ENCODE measurements around the gene B3GALT6.

Gene B3GALT6

GRCh38 chr1:1217621-1218523 is 14.2 kb upstream of the B3GALT6 start:
- DNase-seq: no peak

DNA sequence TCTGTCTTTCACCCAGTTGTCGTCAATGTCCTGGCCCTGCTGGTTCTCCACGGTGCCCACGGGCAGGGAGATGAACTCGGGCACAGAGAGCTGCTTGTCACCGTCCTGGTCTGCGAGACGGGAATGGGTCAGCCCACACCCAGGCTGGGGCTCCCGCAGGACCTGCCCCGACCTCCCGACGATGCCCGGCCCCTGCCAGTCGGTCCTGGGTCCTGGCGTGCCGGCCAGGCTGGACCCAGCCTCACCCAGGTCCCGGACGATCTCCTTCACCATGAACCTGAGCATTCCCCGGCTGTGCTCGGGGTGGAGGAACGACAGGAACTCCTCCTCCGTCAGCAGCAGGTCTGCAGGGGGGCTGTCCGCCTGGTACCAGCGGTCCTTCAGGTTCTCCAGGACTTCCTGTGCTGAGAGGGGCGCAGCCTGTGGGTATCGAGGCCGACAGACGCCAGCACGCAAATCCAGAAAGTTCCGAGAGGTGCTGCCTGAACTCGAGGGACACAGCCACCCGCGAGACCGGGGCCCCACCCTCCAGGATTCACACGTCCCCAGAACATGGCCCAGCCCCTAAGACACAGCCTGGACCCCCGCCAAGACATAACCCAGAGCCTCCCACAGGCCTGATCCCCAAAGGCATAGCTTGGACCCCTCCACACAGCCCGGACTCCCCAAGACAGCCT is 13.4 kb upstream of the B3GALT6 start:
- DNase-seq: no peak

DNA sequence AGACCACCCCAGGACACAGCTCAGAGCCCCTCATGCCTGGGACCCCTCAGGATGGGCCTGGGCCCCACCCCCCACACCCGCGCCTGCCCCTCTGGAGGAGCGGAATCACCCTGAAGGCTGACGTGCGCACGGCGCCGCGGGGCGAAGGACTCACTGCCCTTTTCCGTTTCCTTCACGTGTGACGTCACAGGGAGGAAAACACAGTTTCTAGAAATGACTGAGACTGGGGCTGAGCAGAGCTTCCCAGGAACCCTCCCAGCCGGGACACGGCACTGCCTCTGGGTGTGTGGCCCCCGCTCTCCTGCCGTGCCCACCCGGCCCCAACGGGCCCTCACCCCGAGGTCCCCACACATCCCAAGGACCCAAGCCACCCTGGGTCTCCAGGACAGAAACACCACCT is 12.7 kb upstream of the B3GALT6 start:
- no peak for DNase-seq

- DNase-seq: no peak
These were observed 11.8 kb upstream of the B3GALT6 start for GRCh38 chr1:1220197-1220596.

DNA sequence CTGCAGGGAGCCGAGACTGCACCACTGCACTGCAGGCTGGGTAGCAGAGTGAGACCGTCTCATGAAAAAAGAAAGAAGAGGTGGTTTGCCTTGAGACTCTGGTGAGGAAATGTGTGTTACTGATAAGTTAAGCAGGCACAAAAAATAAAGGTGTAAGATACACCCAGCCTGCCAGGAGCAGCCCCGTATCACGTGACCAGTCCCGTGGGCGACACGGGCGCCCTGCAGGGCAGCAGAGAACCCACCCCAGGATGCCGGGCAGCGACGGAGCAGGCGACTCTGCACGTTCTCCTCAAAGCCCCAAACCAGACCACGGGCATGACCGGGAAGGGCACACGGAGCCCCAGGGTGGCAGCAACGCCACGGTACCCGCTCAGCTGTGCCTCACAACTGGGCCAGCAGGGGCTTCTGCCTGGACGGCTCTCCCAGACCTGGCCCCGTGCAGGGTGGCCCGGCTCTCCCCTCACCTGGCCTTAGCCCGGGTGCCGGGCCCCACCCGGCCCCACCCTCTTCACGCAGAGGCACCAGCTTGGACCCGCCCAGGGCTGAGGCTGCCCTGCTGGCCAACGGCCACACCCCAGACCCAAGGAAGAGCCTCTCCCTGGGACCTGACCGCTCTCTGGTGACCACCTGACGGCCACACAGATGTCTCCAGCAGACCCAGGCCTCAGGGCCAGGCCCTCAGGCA is 10.0 kb upstream of the B3GALT6 start:
- DNase-seq: no peak

DNA sequence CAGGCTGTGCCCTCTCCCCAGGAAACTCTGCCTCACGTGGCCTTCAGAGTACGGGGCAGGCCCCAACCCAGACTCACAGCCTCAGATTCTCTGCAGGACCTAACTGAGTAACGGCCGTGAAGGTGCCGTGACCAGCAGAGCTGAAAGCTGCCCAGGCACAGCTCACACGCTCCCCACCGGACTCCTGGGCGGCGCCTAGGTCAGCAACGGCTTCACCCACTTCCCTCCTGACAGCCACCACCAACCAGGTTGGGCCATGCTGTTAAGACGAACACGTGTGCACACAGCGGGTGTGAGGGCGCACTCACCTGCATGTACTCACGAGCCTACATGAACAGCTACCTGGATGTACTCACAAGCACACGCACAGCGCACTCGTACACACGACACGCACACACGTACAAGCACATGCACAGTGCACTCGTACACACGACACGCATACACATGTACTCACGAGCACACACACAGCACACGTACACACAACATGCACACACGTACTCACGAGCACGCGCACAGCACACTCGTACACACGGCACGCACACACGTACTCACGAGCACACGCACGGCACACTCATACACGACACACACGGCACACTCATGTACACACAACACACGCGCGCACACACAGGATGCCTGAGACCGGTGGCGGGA is 9.3 kb upstream of the B3GALT6 start:
- DNase-seq: no peak

GRCh38 chr1:1223321-1223720 is 8.7 kb upstream of the B3GALT6 start:
- DNase-seq: no peak

- no peak for DNase-seq
These were observed 8.1 kb upstream of the B3GALT6 start for GRCh38 chr1:1223891-1224290.

GRCh38 chr1:1225238-1225845 is 6.7 kb upstream of the B3GALT6 start:
- no peak for DNase-seq

DNA sequence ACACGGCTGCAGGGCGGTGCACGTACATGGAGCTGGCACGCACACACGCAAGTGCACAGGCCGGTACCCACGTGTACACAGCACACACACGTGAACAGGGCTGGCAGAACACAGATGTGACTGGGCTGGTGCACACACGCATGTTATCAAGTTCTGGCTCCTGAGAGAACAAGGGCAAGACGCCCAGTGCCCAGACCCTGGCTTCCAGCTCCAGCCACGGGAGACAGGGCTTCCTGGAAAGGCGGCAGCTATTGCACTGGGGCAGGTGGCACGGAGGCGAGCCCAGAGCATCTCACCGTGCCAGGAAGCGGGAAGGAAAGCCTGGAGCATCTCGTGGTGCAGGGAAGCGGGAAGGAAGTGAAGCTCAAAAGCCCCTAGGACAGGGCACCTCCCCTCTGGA is 6.1 kb upstream of the B3GALT6 start:
- no peak for DNase-seq

- DNase-seq: no peak
These were observed 5.3 kb upstream of the B3GALT6 start for GRCh38 chr1:1226566-1227362.

DNA sequence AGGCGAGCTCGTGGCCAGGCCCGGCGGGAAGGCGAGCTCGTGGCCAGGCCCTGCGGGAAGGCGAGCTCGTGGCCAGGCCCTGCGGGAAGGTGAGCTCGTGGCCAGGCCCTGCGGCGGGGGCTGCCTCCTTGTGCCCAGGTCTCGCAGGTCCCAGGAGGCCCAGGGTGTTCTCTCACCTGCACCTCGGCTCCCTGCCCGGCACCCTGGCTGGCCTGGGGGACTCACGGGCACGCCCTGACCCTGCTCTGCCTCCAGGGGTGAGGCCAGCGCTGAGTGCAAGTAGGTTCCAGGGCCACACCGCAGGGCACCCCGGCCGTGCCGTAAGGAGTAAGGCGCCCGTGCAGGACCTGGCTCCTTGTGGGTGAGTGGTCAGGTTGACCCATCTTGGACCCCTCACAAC is 4.7 kb upstream of the B3GALT6 start:
- DNase-seq: no peak

- DNase-seq: no peak
These were observed 3.9 kb upstream of the B3GALT6 start for GRCh38 chr1:1228187-1228586.

- DNase-seq: no peak
These were observed 3.3 kb upstream of the B3GALT6 start for GRCh38 chr1:1228596-1229321.

GRCh38 chr1:1229770-1230169 is 2.3 kb upstream of the B3GALT6 start:
- DNase-seq: no peak

DNA sequence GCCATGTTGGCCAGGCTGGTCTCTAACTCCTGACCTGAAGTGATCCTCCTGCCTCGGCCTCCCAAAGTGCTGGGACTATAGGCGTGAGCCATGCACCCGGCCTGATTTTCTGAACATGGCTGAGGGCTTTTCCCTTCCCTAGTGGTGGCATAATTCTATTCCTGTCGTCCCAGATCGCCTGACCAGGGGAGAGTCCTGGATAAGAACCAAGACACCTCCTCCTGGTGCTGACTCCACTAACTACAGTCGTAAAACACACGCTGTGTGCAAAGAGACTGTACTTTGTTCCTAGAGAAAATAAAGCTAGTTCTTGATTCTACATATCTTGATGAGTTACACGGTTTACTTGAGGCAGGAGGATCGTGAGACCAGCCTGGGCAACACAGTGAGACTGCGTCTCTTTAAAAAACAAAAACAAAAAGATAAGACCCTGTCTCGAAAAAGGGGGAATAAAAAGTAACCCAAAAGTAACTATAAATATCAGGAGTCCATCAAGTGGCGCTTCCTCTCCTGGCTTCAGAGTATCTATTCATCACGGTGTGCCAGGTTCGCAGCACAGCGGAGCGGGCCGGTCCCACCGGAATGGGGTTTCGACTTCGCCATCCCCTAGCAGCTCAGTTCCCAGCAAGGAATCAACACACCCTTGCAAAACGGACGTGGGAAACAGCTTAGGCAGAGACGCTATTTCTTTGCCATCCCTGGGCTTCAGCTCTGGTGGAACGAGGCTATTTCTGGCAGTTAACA is 1.2 kb upstream of the B3GALT6 start:
- peak; percentile 56 for DNase-seq

- peak; percentile 97 for DNase-seq
These were observed 433 bp upstream of the B3GALT6 start, which contains the start of gene SDF4 for GRCh38 chr1:1231400-1232207. Gene SDF4 (minus strand): TSS chr1:1232001. CDS start chr1:1228772, 3,229 bp downstream.

DNA sequence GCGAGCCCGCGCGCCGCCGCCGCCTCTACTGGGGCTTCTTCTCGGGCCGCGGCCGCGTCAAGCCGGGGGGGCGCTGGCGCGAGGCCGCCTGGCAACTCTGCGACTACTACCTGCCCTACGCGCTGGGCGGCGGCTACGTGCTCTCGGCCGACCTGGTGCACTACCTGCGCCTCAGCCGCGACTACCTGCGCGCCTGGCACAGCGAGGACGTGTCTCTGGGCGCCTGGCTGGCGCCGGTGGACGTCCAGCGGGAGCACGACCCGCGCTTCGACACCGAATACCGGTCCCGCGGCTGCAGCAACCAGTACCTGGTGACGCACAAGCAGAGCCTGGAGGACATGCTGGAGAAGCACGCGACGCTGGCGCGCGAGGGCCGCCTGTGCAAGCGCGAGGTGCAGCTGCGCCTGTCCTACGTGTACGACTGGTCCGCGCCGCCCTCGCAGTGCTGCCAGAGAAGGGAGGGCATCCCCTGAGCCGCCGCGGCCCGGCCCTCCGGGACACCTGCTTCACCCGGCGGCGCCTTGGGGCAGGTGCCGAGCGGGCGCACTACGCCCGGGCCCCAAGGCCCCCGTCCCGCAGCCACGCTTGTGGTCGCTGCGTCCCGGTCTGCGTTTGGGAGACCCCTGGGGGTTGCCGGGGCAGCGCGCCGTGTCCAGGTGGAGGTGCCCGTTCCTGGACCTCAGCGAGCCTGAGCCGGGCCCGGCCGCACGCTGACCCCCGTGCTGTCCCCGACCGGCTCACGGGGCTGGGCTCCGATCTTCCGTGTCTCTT is 944 bp downstream of the B3GALT6 start:
- DNase-seq: no peak

DNA sequence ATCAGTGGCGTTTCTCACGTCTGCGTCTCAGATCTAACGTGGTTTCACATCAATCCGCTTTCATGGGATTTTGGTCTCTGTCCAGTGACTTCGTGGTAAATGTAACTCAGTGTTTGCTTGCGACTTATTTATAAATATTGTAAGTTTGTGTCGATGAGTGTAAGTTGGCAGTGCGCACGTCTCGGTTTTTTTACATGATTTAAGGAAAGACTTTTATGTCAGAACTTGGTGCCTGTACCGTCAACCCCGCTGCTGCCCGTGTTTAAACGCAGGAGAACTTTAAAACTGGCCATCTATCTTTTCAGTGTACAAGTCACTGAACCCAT is 1.5 kb downstream of the B3GALT6 start:
- DNase-seq: no peak

All from fibroblast of upper back skin (primary cell).